ENCODE results near the gene SIPA1L3.

DNA sequence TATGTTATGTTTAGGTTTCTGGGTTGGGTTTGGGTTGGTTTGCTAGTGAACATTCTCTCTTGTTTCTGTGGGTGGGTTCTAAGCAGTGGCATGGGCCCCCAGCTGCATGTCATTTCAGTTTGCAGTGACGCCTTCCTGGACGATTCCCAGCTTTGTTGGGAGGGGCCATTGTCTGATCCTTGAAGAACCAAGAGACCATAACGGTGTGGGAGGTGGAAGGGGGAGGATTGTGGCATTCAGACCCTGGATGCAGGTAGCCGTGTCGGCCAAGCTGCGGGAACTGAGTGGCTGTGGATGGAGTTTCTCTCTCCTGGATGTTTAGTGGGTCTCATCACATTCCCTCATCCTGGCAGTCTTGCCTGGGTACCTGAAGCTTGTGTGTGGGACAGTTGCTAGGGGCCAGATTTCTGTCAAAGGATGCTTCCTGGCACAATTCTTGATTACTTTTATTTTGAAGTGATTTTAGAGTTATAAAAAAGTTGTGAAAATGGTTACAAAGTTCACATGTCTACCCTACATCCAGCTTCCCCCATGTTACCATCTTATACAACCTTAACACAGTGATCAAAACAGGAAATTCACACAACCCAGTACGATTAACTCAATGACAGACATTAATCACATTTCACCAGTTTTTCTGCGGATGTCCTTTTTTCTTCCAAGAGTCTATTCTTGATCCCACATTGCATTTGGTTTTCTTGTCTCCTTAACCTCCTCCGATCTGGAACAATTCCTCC is 123.8 kb downstream of the SIPA1L3 start:
- TF ChIP-seq, protein P1, sequence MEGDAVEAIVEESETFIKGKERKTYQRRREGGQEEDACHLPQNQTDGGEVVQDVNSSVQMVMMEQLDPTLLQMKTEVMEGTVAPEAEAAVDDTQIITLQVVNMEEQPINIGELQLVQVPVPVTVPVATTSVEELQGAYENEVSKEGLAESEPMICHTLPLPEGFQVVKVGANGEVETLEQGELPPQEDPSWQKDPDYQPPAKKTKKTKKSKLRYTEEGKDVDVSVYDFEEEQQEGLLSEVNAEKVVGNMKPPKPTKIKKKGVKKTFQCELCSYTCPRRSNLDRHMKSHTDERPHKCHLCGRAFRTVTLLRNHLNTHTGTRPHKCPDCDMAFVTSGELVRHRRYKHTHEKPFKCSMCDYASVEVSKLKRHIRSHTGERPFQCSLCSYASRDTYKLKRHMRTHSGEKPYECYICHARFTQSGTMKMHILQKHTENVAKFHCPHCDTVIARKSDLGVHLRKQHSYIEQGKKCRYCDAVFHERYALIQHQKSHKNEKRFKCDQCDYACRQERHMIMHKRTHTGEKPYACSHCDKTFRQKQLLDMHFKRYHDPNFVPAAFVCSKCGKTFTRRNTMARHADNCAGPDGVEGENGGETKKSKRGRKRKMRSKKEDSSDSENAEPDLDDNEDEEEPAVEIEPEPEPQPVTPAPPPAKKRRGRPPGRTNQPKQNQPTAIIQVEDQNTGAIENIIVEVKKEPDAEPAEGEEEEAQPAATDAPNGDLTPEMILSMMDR (conservative IDR thresholded peaks at IDR 0.05 in 1 of 2, IDR thresholded peaks at IDR 0.05 in 1 of 2; ENCODE audit: extremely low read depth in 1 of 2, insufficient read depth in 1 of 2, low read depth in 1 of 2, low read length in 2 of 2), result no peak
- no peak for TF ChIP-seq EZH2 (IDR thresholded peaks at IDR 0.05; ENCODE audit: borderline replicate concordance, low read length)

Data from mammary epithelial cell (primary cell).